Measurements from ENCODE around the gene USP17L30.
"Not testable (repeated sequence)": the region's sequence is repeated elsewhere in the genome, so short reads cannot be mapped to it uniquely, and the experiment has no call there.

DNA sequence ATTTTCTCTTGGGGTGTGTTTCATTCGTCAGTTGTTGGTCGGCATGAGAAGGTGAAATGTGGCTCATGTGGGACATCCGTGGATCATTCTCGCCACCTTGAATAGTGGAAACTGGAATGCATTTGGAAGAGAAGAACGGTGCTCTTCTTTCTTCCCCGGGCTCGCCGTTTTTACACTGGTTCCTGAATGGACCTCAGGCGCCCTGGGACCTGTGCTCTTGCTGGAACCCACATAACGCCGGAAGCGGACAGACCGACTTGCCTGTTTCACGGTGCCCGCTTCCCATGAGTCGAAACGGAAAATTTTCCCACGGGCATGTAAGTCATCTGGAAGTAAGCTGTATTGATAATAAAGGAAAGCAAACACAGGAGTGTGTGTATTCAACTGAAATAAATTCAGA is 12.1 kb upstream of the USP17L30 start:
- TF ChIP-seq, protein P1, sequence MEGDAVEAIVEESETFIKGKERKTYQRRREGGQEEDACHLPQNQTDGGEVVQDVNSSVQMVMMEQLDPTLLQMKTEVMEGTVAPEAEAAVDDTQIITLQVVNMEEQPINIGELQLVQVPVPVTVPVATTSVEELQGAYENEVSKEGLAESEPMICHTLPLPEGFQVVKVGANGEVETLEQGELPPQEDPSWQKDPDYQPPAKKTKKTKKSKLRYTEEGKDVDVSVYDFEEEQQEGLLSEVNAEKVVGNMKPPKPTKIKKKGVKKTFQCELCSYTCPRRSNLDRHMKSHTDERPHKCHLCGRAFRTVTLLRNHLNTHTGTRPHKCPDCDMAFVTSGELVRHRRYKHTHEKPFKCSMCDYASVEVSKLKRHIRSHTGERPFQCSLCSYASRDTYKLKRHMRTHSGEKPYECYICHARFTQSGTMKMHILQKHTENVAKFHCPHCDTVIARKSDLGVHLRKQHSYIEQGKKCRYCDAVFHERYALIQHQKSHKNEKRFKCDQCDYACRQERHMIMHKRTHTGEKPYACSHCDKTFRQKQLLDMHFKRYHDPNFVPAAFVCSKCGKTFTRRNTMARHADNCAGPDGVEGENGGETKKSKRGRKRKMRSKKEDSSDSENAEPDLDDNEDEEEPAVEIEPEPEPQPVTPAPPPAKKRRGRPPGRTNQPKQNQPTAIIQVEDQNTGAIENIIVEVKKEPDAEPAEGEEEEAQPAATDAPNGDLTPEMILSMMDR (IDR thresholded peaks at IDR 0.05): not testable (repeated sequence)
- not testable (repeated sequence) for TF ChIP-seq EZH2 (IDR thresholded peaks at IDR 0.05)

Data from neural progenitor cell (in vitro differentiated cells).